ENCODE results near the gene DLL3.
A peak's percentile ranks its signal among the peaks of the same experiment; 100 is the strongest.
"Not testable (repeated sequence)": the region's sequence is repeated elsewhere in the genome, so short reads cannot be mapped to it uniquely, and the experiment has no call there.

Gene DLL3

DNA sequence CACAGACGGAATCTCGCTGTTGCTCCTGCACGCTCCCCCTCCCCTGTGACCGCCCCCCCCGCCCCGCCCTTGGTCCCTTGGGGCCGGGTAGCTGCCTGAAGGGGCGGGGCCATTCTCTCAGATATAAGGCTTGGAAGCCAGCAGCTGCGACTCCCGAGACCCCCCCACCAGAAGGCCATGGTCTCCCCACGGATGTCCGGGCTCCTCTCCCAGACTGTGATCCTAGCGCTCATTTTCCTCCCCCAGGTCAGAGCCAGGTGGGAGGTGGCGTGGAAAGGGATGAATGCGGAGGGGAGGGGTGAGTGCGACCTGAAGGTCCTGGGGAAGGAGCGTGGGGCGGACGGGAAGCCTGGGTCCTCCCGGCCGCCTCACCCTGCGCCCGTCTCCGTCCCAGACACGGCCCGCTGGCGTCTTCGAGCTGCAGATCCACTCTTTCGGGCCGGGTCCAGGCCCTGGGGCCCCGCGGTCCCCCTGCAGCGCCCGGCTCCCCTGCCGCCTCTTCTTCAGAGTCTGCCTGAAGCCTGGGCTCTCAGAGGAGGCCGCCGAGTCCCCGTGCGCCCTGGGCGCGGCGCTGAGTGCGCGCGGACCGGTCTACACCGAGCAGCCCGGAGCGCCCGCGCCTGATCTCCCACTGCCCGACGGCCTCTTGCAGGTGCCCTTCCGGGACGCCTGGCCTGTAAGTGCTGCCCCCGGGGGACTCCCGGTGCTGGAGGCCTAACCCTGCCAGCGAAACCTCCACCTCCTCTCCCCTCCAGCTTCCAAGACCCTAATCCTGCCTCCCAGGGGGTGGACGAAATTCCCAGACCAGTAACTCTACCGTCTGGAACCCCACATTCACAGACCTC lies at the start of gene DLL3 (continued):
- TF ChIP-seq ZNF280D (tag by site-specific recombination; IDR thresholded peaks at IDR 0.05) (no peak), ZSCAN23 (tag by site-specific recombination; IDR thresholded peaks at IDR 0.05) (no peak)

DNA sequence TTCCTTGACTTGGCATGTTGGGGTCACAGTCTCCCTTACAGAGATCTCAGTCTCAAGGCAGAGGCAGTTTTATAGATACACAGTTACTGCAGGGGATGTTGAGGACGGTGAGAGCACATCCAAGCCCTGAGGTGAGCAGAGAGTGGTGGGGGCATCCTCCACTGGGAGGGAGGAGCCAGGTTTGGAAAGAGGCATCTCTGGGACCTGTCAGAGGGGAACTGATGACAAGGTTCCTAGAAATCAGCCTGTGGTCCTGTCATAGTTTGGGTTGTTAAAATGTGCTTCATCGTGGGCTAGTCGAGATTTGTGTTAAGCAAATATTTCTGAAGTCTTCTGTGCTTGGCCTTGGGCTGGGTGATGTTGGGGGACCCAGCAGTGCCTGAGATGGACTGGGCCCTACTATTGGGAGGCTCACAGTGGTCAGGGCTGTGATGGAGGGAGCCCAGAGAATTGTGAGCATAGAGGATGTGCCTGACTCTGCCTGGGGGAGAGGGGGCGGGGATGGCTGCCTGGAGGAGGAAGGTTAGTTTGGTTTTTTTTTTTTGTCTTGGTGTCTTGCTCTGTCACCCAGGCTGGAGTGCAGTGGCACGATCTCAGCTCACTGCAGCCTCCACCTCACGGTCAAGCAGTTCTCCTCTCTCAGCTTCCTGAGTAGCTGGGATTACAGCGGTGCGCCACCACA lies 49.5 kb upstream of the DLL3 start:
- Histone ChIP-seq H3K4me1 (ENCODE audit: control insufficient read depth, insufficient read depth, low read length) (peaks cover 22% of the 10 kb centered on the region), H3K27ac (ENCODE audit: extremely low read depth, low read depth, low read length) (peak overlapping the region; percentile 44; the same call in 1 of the 2 replicates), H3K4me3 (ENCODE audit: low read depth, low read length) (no peak overlapping the region), H3K36me3 (ENCODE audit: control insufficient read depth in 2 of 2, insufficient read depth in 1 of 2, low read length in 2 of 2) (peaks cover 68 to 86% of the 10 kb centered on the region in 2 experiments), H3K9me3 (ENCODE audit: control insufficient read depth, insufficient read depth, low read depth, low read length) (no peaks in the 10 kb centered on the region; the same call in 1 of the 2 replicates)
- ChIA-PET CTCF (interaction anchor here (0.6 to 3.1 kb wide), 8 partner anchors 9 to 343 kb away, joined by 3 to 15 read pairs (median 3); partner anchors contain the start of genes EID2B and PLEKHG2), POLR2A (interaction anchor here (0.7 to 8.1 kb wide), 3 partner anchors 13 to 58 kb away, joined by 3 to 199 read pairs (median 4); partner anchors contain the start of genes MED29, PAF1 and RPS16)
- TF ChIP-seq ZSCAN30 (tag by site-specific recombination; IDR thresholded peaks at IDR 0.05), result no peak
- no peak for TF ChIP-seq SALL2 (tag by site-specific recombination; IDR thresholded peaks at IDR 0.05; ENCODE audit: borderline replicate concordance)
- peak; percentile 60; the same call in 1 of the 2 replicates for TF ChIP-seq ZBTB17 (tag by site-specific recombination; IDR thresholded peaks at IDR 0.05)
- no peak for TF ChIP-seq ZNF670 (tag by site-specific recombination; IDR thresholded peaks at IDR 0.05; ENCODE audit: low read depth)
- TF ChIP-seq EGR2 (tag by site-specific recombination; IDR thresholded peaks at IDR 0.05; ENCODE audit: low read depth), result peak; percentile 35; the same call in 1 of the 2 replicates
- no peak for TF ChIP-seq ZNF391 (tag by site-specific recombination; IDR thresholded peaks at IDR 0.05; ENCODE audit: borderline replicate concordance, low read depth)
- peak; percentile 44; the same call in 1 of the 2 replicates for TF ChIP-seq ZNF600 (tag by site-specific recombination; IDR thresholded peaks at IDR 0.05)
- 0 out of 2 replicates have a peak, but pooled peaks have one; percentile 53 for TF ChIP-seq ZFHX2 (tag by site-specific recombination; conservative IDR thresholded peaks at IDR 0.05)
- peak; percentile 82 for TF ChIP-seq PRDM10 (tag by site-specific recombination; IDR thresholded peaks at IDR 0.05)
- TF ChIP-seq ZNF174 (tag by site-specific recombination; IDR thresholded peaks at IDR 0.05), result no peak

DNA sequence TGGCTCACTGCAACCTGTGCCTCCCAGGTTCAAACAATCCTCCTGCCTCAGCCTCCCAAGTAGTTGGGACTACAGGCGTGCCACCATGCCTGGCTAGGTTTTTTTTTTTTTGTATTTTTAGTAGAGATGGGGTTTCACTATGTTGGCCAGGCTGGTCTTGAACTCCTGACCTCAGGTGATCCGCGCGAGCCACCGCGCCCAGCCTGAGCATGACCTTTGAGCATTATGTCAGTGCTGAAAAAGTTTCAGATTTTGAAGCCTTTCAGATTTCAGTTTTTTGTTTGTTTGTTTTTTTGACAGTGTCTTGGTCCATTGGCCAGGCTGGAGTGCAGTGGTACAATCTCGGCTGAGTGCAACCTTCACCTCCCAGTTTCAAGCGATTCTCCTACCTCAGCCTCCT lies 47.5 kb upstream of the DLL3 start:
- ChIA-PET CTCF (interaction anchor here (0.7 kb wide), 1 partner anchor 22 kb away, joined by 3 read pairs; no protein-coding TSS in a partner anchor), POLR2A (interaction anchor here (8.1 kb wide), 1 partner anchor 16 kb away, joined by 199 read pairs; the partner anchor contains the start of gene RPS16)
- peaks cover 15% of the 10 kb centered on the region for H3K4me1 ChIP-seq (ENCODE audit: control insufficient read depth, insufficient read depth, low read length)
- not testable (repeated sequence) for H3K4me3 ChIP-seq (ENCODE audit: low read depth, low read length); H3K27ac ChIP-seq (ENCODE audit: extremely low read depth, low read depth, low read length); H3K9me3 ChIP-seq (ENCODE audit: control insufficient read depth, insufficient read depth, low read depth, low read length)
- TF ChIP-seq ZNF146 (tag by site-specific recombination; IDR thresholded peaks at IDR 0.05) (0 out of 2 replicates have a peak, but pooled peaks have one; percentile 15), KLF9 (tag by site-specific recombination; IDR thresholded peaks at IDR 0.05; ENCODE audit: low read depth) (0 out of 2 replicates have a peak, but pooled peaks have one; percentile 3), GFI1B (tag by site-specific recombination; IDR thresholded peaks at IDR 0.05) (peak; percentile 10; the same call in 1 of the 2 replicates)
- H3K36me3 ChIP-seq (ENCODE audit: control insufficient read depth in 2 of 2, insufficient read depth in 1 of 2, low read length in 2 of 2), result peaks cover 75 to 98% of the 10 kb centered on the region in 2 experiments
